Skeletal muscle cell (primary cell): ENCODE data around the gene AIRE.

Experiments used
- DNase-seq: peaks from one replicate; pipeline ENCODE4 v3.0.0-alpha.2; 2010; ENCODE audit warnings: low read depth
- H3K4me3 ChIP-seq: 2 replicates; pipeline ENCODE4 v1.5.1; 2011; ENCODE audit warnings: low read depth, mild to moderate bottlenecking, control low read depth, low read length, moderate library complexity

Gene AIRE

DNA sequence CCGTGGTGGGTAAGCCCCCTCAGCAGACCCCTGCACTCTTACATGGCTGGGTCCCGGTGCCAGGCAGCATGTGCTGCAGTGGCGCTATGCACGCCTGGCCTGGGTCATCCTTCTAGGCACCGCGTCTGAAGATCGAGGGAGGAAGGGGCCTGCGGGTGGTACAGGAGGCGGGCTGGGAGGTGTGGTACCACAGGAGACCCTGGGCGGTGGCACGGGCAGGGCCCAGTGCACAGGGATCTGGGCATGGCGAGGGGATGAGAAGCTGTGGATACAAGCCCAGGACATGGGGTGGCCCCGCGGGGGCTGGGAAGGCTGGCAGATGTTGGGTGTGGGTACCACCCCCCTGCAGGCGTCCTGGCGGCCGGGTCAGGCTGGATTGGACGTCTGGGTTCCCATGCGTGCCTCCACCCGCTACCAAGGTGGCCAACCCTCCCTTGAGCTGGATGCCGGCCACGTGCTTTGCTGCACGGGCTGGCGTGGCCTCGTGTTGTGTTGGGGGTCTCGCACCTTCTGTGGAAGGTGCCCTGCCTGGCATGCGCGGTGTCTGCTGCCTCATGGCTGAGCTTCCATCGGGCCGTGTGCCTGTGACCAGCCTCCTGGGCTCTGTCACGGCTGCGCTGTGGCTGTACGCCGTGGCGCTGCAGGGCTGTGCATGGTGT lies 33.9 kb downstream of the AIRE start:
- DNase-seq = no peak
- no peak overlapping the region for H3K4me3 ChIP-seq

DNA sequence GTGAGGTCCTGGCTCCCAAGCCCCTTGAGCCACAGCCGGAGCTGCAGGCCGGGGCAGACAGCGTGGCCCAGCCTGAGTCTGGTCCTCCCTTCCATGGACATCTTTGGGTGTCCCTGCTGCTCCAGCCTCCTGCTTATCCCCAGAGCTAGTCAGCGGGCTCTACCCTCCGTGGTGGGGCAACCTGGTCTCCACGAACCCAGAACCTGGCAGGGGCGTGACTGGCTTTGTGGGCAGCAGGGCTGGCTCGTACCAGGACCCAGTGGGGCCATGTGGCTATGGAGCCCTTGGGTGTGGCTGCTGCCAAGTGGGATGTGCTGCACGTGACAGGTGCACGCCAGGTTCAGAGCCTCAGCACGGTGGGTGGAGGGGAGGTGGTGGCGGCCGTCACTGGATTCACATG lies 35.2 kb downstream of the AIRE start:
- DNase-seq = no peak
- no peak overlapping the region for H3K4me3 ChIP-seq

DNA sequence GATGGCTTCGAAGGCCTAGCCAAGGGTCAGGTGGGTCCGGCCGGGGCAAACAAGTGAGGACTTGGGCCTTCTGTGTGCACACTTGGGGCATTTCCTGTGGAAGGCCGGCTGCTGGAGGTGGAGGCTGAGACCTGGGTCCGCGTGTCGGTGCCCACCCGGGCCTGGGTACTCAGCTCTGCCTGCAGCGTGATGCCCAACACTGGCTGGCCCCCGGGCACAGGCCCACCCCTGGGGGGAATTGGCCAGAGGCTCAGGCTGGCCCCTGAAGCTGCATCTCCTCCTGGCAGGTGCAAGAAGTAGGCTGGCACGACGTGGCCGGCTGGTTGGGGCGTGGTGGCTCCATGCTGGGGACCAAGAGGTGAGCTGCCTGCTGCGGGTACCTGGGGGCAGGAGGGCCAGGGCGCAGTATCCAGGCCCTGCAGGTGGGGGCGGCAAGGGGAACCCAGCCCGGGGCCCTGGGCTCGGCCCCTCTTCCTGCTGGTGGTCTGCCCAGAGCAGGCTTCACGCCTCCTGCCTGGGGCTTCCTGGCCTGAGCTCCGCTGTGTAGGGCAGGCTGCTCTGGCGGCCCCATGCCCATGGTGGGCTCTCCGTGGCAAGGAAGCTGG lies 36.3 kb downstream of the AIRE start:
- no peak for DNase-seq
- no peak overlapping the region for H3K4me3 ChIP-seq

DNA sequence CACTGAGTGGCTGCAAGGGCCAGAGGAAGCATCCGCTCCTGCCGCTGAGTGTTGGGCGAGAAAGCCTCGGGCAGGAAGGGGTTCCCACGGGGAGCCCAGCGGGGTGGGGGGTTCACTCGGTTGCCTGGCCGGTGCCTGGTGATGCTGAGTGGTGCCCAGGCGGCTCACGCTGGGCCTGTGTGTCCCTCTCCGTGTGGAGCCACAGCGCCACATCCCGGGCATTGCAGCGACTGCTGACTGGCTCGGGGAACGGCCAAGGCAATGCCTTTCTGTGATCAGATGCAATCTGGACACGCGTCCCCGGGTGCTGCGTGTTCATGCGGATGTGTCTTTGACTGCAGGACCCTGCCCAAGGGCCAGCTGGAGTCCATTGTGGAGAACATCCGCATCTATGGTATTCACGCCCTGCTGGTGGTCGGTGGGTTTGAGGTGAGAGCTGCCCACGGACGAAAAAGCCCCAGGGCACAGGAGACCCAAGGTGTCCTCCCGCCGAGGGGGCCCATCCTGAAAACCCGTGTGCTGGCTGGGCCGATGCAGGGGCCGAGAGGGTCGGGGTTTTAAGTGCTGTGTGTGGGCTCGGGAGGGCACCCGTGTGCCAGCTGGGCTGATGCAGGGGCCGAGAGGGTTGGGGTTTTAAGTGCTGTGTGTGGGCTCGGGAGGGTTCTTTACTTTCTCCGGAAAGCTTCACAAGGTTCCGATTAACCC lies 37.1 kb downstream of the AIRE start:
- DNase-seq = no peak
- H3K4me3 ChIP-seq = no peak overlapping the region

DNA sequence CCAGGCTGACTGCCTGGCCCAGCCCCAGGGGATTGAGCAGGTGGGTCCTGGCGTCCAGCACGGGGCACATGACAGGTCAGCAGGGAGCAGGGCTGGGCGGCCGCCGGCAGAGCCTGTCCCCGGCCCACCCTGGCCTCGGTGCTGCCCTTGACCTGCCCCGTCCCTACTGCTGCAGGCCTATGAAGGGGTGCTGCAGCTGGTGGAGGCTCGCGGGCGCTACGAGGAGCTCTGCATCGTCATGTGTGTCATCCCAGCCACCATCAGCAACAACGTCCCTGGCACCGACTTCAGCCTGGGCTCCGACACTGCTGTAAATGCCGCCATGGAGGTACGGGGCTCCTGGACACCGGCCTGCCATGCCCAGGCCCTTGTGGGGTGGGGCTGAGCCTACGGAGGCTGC lies 37.9 kb downstream of the AIRE start:
- H3K4me3 ChIP-seq = no peak overlapping the region
- DNase-seq = no peak

DNA sequence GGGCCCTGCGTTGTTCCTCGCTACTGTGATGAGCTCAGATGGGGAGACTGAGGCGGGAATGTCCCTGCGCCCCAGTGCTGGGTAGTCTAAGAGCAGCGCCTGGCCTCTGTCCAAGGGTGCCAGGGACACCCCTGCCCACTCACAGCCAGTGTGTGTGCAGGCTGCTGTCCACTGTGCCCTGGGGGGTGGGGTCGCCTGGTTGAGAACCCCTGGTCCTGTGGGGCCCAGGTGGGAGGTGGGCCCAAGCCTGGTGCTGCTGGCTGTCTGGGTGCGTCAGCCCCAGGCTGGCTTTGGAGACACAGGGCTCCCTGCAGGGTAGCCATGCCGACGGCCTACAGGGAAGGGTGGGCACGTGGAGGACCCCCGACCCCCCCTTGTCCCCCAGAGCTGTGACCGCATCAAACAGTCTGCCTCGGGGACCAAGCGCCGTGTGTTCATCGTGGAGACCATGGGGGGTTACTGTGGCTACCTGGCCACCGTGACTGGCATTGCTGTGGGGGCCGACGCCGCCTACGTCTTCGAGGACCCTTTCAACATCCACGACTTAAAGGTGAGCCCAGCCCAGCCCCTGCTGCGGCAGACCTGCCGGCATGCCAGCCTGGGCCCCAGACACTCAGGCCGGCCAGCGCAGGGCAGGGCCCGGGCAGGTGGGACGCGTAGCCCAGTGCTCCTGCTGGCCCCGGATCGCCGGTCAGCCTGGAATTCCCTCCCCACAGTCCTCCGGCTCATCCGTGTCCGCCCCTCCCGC lies 38.6 kb downstream of the AIRE start:
- no peak for DNase-seq
- H3K4me3 ChIP-seq = no peak overlapping the region

DNA sequence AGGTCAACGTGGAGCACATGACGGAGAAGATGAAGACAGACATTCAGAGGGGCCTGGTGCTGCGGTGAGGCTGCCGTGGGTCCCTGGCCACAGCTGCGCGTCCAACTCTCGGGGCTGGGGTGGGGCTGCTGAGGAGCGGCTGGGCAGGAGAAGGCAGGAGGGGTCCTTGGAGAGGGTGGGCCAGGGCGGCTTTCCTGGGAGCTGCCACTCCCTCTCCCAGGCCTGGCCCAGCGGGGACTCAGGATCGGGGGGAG lies 39.1 kb downstream of the AIRE start:
- no peak overlapping the region for H3K4me3 ChIP-seq
- DNase-seq = no peak

DNA sequence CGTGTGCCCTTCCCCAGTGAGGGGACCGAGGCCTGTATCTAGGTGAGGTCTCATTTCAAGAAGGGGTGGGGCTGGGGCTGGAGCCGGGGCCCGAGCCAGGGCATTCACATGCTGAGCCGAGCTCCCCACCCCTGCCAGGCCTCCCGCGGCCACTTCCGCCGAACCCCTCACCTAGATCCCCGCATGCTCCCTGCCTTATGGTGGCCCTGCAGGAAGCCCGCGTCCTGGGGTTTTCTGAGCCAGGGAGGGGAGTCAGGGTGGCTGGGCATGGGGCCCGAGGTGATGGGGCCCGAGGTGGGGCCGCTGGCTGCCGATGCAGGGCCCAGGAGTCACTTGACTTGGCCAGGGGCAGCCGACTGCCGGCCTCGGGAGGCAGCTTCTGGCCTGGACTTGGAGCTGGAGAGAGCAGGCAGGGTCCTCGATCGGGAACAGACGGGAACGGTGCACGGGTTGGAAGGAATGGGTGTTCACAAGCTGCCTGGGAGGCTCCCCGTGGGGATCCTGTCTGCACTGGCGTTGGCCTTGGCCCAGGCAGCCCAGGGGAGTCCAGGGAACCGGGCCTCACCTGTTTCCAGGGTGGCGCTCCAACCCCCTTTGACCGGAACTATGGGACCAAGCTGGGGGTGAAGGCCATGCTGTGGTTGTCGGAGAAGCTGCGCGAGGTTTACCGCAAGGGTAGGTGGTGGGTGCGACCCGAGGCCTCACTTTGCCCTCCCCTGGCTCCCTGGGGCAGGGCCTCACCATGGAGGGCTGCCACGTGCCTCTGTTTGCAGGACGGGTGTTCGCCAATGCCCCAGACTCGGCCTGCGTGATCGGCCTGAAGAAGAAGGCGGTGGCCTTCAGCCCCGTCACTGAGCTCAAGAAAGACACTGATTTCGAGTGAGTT lies 40.0 kb downstream of the AIRE start:
- no peak for DNase-seq
- no peak overlapping the region for H3K4me3 ChIP-seq

DNA sequence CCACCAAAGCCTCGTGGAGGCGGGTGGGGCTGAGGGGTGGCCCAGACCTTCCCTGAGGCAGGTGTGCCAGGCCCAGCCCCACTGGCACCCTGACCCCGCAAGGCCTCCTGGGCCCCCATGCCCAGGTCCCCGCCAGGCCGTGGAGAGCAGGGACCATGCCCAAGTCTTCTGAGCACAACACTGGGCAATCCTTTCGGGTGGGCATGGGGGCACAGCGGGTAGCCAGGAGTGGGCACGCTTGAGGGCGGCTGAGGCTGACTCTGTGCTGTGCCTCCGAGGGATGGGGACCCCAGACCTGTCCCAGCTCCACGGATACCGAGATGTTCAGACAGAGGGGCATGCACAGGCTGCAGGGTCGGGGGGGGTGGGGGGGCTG lies 40.6 kb downstream of the AIRE start:
- DNase-seq = no peak
- no peak overlapping the region for H3K4me3 ChIP-seq

DNA sequence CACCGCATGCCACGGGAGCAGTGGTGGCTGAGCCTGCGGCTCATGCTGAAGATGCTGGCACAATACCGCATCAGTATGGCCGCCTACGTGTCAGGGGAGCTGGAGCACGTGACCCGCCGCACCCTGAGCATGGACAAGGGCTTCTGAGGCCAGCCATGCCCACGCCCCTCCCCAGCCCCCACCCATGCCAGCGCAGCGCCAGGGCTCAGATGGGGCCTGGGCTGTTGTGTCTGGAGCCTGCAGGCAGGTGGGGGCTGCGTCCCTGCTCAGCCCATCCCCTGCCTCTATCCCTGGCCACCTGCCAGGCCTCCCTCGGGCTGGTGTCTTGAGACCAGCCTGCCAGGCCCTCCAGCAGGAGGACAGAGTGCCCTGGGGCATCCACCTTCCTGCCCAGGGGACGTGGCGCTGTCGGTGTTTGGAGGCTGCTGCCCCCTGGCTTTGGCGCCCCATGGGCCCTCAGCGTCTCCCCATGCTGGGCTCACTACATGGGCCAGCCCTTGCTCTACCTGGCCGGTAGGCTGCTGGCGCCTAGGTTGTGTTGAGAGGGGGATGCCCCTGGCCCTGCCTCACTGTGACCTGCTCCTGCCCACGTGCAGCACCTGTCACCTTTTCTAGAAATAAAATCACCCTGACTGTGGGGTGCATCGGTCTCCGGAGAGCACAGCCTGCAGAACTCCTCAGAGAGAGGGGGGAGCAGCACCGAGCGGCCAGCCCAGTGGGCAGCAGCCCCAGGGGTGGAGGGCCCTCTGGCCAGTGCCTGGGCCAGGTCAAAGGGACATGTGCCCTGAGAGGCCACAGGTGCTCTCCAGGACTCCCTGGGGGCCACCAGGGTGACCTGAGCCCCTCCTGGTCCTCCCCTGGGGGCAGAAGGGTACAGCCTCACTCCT lies 41.3 kb downstream of the AIRE start:
- H3K4me3 ChIP-seq = no peak overlapping the region
- DNase-seq = no peak

DNA sequence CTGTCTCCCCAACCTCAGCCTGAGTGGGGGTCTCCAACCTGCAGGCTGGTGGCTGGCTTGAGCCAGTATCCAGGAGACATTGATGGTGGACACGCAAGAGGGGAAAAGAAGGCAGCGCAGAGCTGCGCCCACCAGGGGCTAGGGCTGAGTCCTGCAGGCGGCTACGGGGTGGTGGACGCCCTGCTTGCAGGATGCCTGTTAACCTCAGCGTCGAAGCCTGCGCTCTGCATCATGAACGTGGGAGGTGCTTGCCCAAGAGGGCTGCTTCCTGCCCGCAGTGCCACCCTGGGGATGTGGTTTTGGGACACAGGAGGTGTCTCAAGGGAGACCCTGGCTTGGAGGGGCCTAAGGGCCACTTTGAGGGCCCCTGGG lies 41.9 kb downstream of the AIRE start:
- no peak overlapping the region for H3K4me3 ChIP-seq
- DNase-seq = no peak

DNA sequence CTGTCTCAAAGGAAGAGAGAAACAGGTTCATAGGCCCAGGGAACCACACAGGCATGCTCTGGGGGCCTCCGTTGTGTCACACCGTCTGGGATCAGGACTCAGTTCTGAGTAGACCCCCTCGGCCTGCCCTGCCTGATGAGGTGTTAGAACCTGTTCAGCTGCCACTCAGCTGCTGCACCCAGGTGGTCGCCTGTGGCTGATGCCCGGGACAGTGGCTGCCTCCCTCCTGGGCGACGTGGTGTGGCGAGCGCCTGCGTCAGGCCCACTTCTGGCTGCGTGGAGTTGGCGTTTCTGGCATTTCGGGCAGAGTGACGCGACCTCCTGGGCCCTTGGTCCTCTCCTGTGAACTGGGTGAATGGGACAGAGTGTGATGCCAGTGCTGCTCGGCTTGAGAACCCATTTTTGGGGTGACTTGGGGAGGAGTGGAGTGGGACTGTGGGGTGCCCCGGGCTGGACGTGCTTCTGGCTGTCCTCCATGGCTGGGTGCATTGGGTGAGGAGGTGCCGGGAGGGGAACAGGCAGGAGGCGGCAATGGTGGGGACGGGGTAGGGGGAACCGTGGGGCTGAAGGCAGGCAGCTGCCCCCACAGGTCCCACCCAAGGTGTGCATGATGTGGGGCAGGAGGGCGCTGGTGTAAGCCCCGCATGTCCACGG lies 42.7 kb downstream of the AIRE start:
- DNase-seq = no peak

DNA sequence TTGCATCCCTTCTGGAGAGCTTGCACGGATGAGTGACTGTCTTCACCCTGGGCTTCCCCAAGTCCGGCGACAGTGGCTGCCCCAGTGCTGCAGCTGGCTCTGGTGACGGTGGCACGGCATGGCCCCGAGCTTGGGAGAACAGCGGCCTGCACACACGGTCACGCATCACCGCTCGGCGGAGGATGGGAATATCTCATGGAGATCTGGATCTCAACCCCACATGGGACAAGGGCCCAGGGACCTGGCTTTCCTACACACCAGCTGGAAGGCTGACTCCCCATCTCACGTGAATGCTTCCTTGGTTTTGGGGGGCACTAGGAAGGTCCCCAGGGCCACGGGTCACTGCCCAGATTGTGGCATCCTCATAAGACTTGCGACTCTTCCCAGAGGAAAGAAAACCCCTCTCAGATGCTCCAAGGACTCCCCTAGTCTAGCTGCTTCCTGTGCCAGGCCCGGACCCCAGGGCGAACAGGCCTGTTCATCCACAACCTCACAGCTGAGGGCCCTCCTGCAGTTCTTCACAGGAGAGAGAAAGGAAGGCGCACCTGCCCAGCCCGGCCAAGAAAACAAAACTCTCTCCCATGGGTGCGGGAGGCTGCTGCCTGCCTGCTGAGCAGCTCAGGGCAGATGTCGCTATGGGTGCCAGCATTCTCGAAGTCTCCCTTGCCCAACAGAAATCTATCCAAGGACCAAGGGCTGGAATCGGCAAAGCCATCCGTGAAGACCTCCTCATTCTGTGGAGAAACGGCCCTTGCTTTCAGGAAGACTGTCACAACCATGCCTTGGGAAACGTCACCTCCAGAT lies 43.6 kb downstream of the AIRE start:
- H3K4me3 ChIP-seq = no peak overlapping the region
- no peak for DNase-seq

More for the DNA sequence above, 42.7 kb downstream of the AIRE start:
- H3K4me3 ChIP-seq = no peak overlapping the region

DNA sequence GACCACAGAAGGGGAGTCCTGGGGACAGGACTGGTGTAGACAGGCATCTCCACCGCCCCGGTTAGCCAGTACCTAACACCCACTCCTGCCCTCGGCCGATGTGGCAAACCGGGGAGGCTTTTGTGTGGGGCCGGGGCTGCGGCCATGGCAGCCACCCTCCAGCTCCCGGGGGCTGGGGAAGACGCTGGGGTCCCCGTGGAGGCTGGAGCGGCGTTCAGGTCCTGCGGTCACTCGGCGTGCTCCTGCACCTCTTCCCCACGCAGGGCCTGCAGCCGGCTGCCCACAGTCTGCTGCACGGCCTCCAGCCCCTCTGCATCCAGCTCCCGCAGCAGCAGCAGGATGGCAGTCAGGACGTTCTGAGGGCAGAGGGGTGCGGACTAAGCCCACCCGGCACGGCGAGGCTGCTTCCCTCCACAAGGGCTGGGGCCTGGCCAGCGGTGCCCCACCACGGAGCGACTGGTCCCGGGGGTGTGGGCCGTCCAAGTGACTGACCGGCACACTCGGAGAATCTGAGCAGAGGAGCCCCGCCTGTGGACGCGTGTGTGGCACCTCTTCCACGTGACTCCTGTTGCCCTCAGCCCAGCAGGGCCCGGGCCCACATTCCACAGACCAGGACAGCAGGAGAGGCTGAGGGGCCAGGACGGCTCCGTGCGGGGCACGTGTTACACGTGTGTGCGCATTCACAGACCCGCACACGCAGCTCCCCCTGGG lies 44.5 kb downstream of the AIRE start:
- DNase-seq = no peak
- no peak overlapping the region for H3K4me3 ChIP-seq

DNA sequence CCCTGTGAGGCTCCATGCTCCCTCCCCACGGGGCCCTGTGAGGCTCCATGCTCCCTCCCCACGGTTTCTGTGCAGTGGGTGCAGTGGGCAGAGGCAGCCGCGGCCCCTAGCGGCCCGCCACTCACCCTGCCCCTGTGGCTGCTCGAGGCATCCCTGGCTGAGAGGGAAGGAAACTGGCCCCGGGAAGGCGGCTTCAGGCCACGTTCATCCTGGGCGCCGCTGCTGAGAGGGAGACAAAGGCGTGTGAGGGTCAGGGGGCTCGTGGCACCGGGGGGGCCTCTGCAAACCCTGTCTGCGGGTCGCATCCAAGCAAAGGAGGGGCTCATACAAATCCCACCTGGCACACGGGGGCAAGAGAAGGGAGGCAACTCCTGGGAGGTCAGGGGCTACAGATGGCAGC lies 45.0 kb downstream of the AIRE start:
- H3K4me3 ChIP-seq = no peak overlapping the region
- DNase-seq = no peak

DNA sequence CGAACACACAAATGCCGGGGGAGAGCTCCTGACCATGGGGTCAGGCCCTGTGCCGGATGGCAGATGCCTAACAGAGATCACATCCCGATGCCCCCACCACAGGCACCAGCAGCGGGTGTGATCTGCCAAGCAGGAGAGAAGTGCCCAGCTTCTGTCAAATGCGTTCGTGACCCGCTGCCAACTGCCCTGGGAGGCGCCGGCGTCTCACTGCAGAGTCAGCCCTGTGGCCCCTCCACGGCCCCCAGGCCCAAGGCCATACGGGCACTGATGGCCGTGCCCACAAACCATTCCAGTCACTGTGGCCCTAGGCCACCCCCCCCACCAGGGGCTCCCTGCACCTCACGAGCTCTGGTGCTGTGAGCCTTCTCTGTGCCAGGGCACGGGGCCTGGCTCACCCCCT lies 45.5 kb downstream of the AIRE start:
- H3K4me3 ChIP-seq = no peak overlapping the region
- DNase-seq = no peak

DNA sequence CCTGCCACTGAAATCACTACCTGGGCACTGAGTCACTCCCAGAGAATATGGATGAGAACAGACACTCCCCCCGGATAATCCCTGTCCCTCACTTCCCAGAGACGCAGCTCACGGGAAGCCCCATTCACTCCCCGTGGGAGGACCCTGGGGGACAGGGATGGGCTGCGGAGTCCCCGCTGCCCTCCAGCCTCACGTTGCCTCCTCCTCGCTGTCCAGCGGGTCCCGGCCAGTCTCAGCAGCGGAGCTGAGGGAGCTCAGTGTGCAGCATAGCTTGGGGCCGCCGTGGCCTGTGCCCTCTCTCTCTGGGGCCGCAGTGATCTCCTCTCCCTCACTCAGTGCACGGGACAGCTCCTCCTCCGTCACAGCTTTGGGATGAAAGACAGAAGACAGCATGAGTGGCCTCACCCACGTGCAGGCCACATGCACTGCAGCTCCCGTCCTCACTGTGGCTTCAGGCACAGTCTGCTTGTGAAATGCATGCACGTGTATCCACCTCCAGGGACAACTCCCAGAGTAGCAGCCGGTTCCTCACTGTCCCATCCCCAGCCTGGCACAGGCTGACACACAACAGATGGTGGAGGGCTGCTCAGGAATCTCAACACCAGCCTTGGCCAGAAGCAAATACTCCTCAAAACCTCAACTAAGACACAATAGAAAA lies 46.1 kb downstream of the AIRE start:
- peak; percentile 4 for DNase-seq
- no peak overlapping the region for H3K4me3 ChIP-seq
